ENCODE results near the gene CHST1. TPM values are rescaled to one million over a fixed set of nuclear protein-coding genes. Genes with fewer than 3 reads are reported as not detected.

CHST1 gene, protein sequence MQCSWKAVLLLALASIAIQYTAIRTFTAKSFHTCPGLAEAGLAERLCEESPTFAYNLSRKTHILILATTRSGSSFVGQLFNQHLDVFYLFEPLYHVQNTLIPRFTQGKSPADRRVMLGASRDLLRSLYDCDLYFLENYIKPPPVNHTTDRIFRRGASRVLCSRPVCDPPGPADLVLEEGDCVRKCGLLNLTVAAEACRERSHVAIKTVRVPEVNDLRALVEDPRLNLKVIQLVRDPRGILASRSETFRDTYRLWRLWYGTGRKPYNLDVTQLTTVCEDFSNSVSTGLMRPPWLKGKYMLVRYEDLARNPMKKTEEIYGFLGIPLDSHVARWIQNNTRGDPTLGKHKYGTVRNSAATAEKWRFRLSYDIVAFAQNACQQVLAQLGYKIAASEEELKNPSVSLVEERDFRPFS
- total RNA-seq (2022; extraction: Qiagen RNA extraction; ENCODE audit: low read depth): 1.3 to 1.9 TPM (median 1.6 TPM) in 5 replicates

GRCh38 chr11:45665206-45665932 is at the start of gene CHST1:
Gene CHST1 (minus strand): TSS chr11:45665622. CDS start chr11:45650923, 14,699 bp downstream.

Other genes with a start within 250 kb of the CHST1 start
- gene SLC35C1, start 139.5 kb upstream of the CHST1 start, total RNA-seq (2022; extraction: Qiagen RNA extraction; ENCODE audit: low read depth): 22.1 to 35.6 TPM (median 30.7 TPM) in 5 replicates
- 3.1 to 3.8 TPM (median 3.6 TPM) in 5 replicates for gene CRY2, start 181.9 kb upstream of the CHST1 start, total RNA-seq (2022; extraction: Qiagen RNA extraction; ENCODE audit: low read depth)
- gene MAPK8IP1, start 220.0 kb upstream of the CHST1 start, total RNA-seq (2022; extraction: Qiagen RNA extraction; ENCODE audit: low read depth): 3.9 to 6.9 TPM (median 6.7 TPM) in 5 replicates
- 0.20 to 0.71 TPM (median 0.44 TPM) in 4 of 5 replicates, not detected in the other for gene FREY1, start 241.6 kb upstream of the CHST1 start, total RNA-seq (2022; extraction: Qiagen RNA extraction; ENCODE audit: low read depth)

Measured in A549 treated with ZK216348 at 1 μM for 4 hours (cell line).